ENCODE results near the gene ATXN1. TPM values are rescaled to one million over a fixed set of nuclear protein-coding genes. Genes with fewer than 3 reads are reported as not detected.
A peak's percentile ranks its signal among the peaks of the same experiment; 100 is the strongest.
"Not testable (repeated sequence)": the region's sequence is repeated elsewhere in the genome, so short reads cannot be mapped to it uniquely, and the experiment has no call there.

Gene ATXN1
- polyA plus RNA-seq, 4 donors, result 4.6 to 16.5 (median 5.9) TPM

DNA sequence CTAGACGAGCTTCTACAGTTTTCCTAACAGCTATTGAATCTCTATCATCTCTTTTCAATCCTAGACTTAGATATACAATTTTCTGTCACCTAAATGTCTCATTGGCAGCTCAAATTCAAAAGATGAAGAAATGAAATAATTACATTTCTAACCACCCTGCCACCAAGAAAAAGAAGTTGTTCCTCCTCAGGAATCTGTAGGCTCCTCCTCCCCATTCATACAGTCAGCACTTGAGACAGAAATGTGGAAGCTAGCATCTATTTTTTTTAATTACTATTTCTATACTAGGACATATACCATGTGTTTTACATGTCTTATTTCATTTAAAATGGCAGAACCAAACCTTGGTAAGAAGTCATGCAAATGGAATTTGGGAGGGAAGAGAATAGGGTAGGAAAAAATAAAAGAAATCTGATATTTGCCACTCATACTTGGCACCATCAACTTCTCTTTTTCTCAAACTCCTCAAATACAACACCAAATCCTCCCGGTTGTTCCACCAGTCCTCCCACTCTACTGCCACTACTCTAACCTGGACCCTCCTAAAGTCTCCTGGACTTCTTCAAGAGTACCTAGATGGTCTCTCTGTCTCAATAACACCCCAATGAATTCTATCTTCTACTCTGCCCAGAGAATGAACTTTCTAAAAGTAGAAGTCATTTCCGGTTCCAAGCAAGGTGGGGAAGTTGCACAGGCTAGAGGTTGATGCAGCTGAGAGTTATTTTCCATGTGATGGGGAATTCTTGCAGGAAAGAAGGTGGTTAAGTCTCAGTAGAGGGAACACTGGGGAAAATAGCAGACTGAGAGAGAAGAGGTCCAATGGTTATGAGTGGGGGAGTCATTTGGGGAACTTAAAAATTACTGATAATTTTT is 54.1 kb downstream of the ATXN1 start:
- Histone ChIP-seq H3K27ac (ENCODE audit: low read depth in 1 of 3, low read length in 2 of 3) (peak overlapping the region in 1 of 3 donors; percentile 24), H3K4me1 (ENCODE audit: control insufficient read depth in 3 of 3, insufficient read depth in 2 of 3, low read depth in 1 of 3, low read length in 2 of 3) (peaks cover 0 to 7% (median under 1%) of the 10 kb centered on the region in 3 donors), H3K27me3 (ENCODE audit: control insufficient read depth in 3 of 3, insufficient read depth in 3 of 3, low read length in 3 of 3) (no peaks in the 10 kb centered on the region), H3K4me3 (ENCODE audit: low read depth in 1 of 3, low read length in 3 of 3) (no peak overlapping the region), H3K36me3 (ENCODE audit: control insufficient read depth in 3 of 3, insufficient read depth in 2 of 3, low read depth in 1 of 3, low read length in 3 of 3) (no peaks in the 10 kb centered on the region), H3K9me3 (ENCODE audit: control insufficient read depth in 2 of 2, insufficient read depth in 1 of 2, low read depth in 1 of 2, low read length in 1 of 2) (peaks cover 0 to 5% of the 10 kb centered on the region in 2 donors)
- no peak for FAIRE-seq
- no peak for DNase-seq
- WGBS, 3 donors, result 71 to 92% (median 84%) methylated on average over 3 of the region's 3 CpGs

DNA sequence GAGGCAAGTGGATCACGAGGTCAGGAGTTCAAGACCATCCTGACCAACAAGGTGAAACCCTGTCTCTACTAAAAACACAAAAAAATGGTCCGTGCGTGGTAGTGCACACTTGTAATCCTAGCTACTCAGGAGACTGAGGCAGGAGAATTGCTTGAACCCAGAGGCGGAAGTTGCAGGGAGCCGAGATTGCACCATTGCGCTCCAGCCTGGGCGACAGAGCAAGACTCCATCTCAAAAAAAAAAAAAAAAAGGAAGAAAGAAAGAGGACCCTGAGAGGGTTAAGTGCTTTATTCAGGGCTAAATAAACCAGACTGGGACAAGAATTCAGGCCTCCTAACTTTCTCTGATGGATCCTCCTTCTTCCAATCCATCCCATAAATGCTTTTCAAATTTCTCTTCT is 54.8 kb downstream of the ATXN1 start:
- H3K27me3 ChIP-seq (ENCODE audit: control insufficient read depth in 3 of 3, insufficient read depth in 3 of 3, low read length in 3 of 3); H3K9me3 ChIP-seq (ENCODE audit: control insufficient read depth in 2 of 2, insufficient read depth in 1 of 2, low read depth in 1 of 2, low read length in 1 of 2); H3K27ac ChIP-seq (ENCODE audit: low read depth in 1 of 3, low read length in 2 of 3); FAIRE-seq; DNase-seq; H3K4me1 ChIP-seq (ENCODE audit: control insufficient read depth in 3 of 3, insufficient read depth in 2 of 3, low read depth in 1 of 3, low read length in 2 of 3); H3K36me3 ChIP-seq (ENCODE audit: control insufficient read depth in 3 of 3, insufficient read depth in 2 of 3, low read depth in 1 of 3, low read length in 3 of 3); H3K4me3 ChIP-seq (ENCODE audit: low read depth in 1 of 3, low read length in 3 of 3): not testable (repeated sequence)
- WGBS, 3 donors, result 95 to 99% (median 96%) methylated on average over 7 of the region's 7 CpGs

DNA sequence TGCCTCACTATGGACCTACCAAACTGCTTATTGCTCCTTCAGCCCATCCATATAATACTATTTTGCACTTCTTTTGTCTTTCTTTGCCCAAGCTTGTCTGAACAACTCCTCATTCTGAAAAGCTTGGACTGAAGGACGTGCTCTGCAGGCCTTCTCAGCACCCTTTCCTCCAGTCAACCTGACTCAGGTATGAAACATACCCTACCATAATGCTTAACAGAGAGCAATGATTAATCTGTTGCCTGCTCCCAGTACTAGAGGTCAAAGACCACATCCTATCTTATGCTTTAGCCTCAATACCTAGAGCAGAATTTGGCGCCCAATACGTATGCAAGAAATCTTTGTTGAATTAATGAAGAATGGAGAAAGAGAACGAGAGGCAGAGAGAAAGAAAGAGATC is 55.2 kb downstream of the ATXN1 start:
- DNase-seq, result peak in 1 of 2 donors; percentile 47
- H3K27me3 ChIP-seq (ENCODE audit: control insufficient read depth in 3 of 3, insufficient read depth in 3 of 3, low read length in 3 of 3), result no peaks in the 10 kb centered on the region
- peaks cover 0 to 7% (median 0%) of the 10 kb centered on the region in 3 donors for H3K4me1 ChIP-seq (ENCODE audit: control insufficient read depth in 3 of 3, insufficient read depth in 2 of 3, low read depth in 1 of 3, low read length in 2 of 3)
- H3K27ac ChIP-seq (ENCODE audit: low read depth in 1 of 3, low read length in 2 of 3), result no peak overlapping the region
- H3K9me3 ChIP-seq (ENCODE audit: control insufficient read depth in 2 of 2, insufficient read depth in 1 of 2, low read depth in 1 of 2, low read length in 1 of 2), result peaks cover 0 to 5% of the 10 kb centered on the region in 2 donors
- H3K4me3 ChIP-seq (ENCODE audit: low read depth in 1 of 3, low read length in 3 of 3), result no peak overlapping the region
- 87 to 91% (median 87%) methylated on average over 4 of the region's 4 CpGs for WGBS, 3 donors
- H3K36me3 ChIP-seq (ENCODE audit: control insufficient read depth in 3 of 3, insufficient read depth in 2 of 3, low read depth in 1 of 3, low read length in 3 of 3), result no peaks in the 10 kb centered on the region
- no peak for FAIRE-seq

GRCh38 chr6:16705081-16705993 is 55.9 kb downstream of the ATXN1 start:
- Histone ChIP-seq H3K4me1 (ENCODE audit: control insufficient read depth in 3 of 3, insufficient read depth in 2 of 3, low read depth in 1 of 3, low read length in 2 of 3) (peaks cover 0 to 8% (median 0%) of the 10 kb centered on the region in 3 donors), H3K27me3 (ENCODE audit: control insufficient read depth in 3 of 3, insufficient read depth in 3 of 3, low read length in 3 of 3) (no peaks in the 10 kb centered on the region), H3K4me3 (ENCODE audit: low read depth in 1 of 3, low read length in 3 of 3) (no peak overlapping the region), H3K9me3 (ENCODE audit: control insufficient read depth in 2 of 2, insufficient read depth in 1 of 2, low read depth in 1 of 2, low read length in 1 of 2) (peaks cover 0 to 5% of the 10 kb centered on the region in 2 donors), H3K27ac (ENCODE audit: low read depth in 1 of 3, low read length in 2 of 3) (no peak overlapping the region), H3K36me3 (ENCODE audit: control insufficient read depth in 3 of 3, insufficient read depth in 2 of 3, low read depth in 1 of 3, low read length in 3 of 3) (no peaks in the 10 kb centered on the region)
- DNase-seq (no peak), FAIRE-seq (no peak)
- WGBS, 3 donors, result 81 to 90% (median 82%) methylated on average over 6 of the region's 6 CpGs

- Histone ChIP-seq H3K27ac (ENCODE audit: low read depth in 1 of 3, low read length in 2 of 3) (no peak overlapping the region), H3K4me1 (ENCODE audit: control insufficient read depth in 3 of 3, insufficient read depth in 2 of 3, low read depth in 1 of 3, low read length in 2 of 3) (peaks cover 0 to 12% (median 0%) of the 10 kb centered on the region in 3 donors), H3K4me3 (ENCODE audit: low read depth in 1 of 3, low read length in 3 of 3) (no peak overlapping the region), H3K36me3 (ENCODE audit: control insufficient read depth in 3 of 3, insufficient read depth in 2 of 3, low read depth in 1 of 3, low read length in 3 of 3) (no peaks in the 10 kb centered on the region), H3K9me3 (ENCODE audit: control insufficient read depth in 2 of 2, insufficient read depth in 1 of 2, low read depth in 1 of 2, low read length in 1 of 2) (peaks cover 0 to 5% of the 10 kb centered on the region in 2 donors), H3K27me3 (ENCODE audit: control insufficient read depth in 3 of 3, insufficient read depth in 3 of 3, low read length in 3 of 3) (no peaks in the 10 kb centered on the region)
- DNase-seq (no peak), FAIRE-seq (no peak)
- 55 to 77% (median 71%) methylated on average over 10 of the region's 10 CpGs for WGBS, 3 donors
These were observed 56.7 kb downstream of the ATXN1 start for GRCh38 chr6:16704401-16705045.

GRCh38 chr6:16702627-16703378 is 58.5 kb downstream of the ATXN1 start:
- DNase-seq; H3K27me3 ChIP-seq (ENCODE audit: control insufficient read depth in 3 of 3, insufficient read depth in 3 of 3, low read length in 3 of 3); H3K9me3 ChIP-seq (ENCODE audit: control insufficient read depth in 2 of 2, insufficient read depth in 1 of 2, low read depth in 1 of 2, low read length in 1 of 2); FAIRE-seq; H3K4me3 ChIP-seq (ENCODE audit: low read depth in 1 of 3, low read length in 3 of 3); H3K36me3 ChIP-seq (ENCODE audit: control insufficient read depth in 3 of 3, insufficient read depth in 2 of 3, low read depth in 1 of 3, low read length in 3 of 3); H3K27ac ChIP-seq (ENCODE audit: low read depth in 1 of 3, low read length in 2 of 3): not testable (repeated sequence)
- WGBS, 3 donors, result 93 to 97% (median 95%) methylated on average over 4 to 5 of the region's 6 CpGs
- H3K4me1 ChIP-seq (ENCODE audit: control insufficient read depth in 3 of 3, insufficient read depth in 2 of 3, low read depth in 1 of 3, low read length in 2 of 3), result peaks cover 0 to 19% (median 4%) of the 10 kb centered on the region in 3 donors

GRCh38 chr6:16700916-16701234 is 60.4 kb downstream of the ATXN1 start:
- peak overlapping the region in 1 of 3 donors; percentile 47 for H3K27ac ChIP-seq (ENCODE audit: low read depth in 1 of 3, low read length in 2 of 3)

More at GRCh38 chr6:16700916-16701234, 60.4 kb downstream of the ATXN1 start:
- Histone ChIP-seq H3K9me3 (ENCODE audit: control insufficient read depth in 2 of 2, insufficient read depth in 1 of 2, low read depth in 1 of 2, low read length in 1 of 2) (no peaks in the 10 kb centered on the region), H3K36me3 (ENCODE audit: control insufficient read depth in 3 of 3, insufficient read depth in 2 of 3, low read depth in 1 of 3, low read length in 3 of 3) (no peaks in the 10 kb centered on the region), H3K27me3 (ENCODE audit: control insufficient read depth in 3 of 3, insufficient read depth in 3 of 3, low read length in 3 of 3) (no peaks in the 10 kb centered on the region), H3K4me1 (ENCODE audit: control insufficient read depth in 3 of 3, insufficient read depth in 2 of 3, low read depth in 1 of 3, low read length in 2 of 3) (peaks cover 0 to 15% (median 7%) of the 10 kb centered on the region in 3 donors), H3K4me3 (ENCODE audit: low read depth in 1 of 3, low read length in 3 of 3) (no peak overlapping the region)
- FAIRE-seq (no peak), DNase-seq (no peak)
- 57 to 78% (median 64%) methylated on average over 5 of the region's 5 CpGs for WGBS, 3 donors

Measured in small intestine (tissue), 7 donors.